ENCODE measurements around the gene CDC23.
"Not testable (repeated sequence)": the region's sequence is repeated elsewhere in the genome, so short reads cannot be mapped to it uniquely, and the experiment has no call there.

Gene CDC23

DNA sequence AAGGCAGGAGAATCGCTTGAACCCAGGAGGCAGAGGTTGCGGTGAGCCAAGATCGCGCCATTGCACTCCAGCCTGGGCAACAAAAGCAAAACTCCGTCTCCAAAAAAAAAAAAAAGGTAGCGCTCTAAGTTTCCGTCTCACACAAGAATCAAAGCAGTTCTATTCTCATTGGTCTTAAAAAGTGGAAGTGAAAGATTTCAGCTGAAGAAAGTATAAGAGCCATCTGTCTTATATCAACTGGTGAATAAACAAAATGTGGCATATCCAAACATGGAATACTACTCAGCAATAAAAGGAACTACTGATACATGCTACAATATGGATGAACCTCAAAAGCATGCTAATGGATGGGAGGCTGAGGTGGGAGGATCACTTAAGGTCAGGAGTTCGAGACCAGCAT lies 19.3 kb downstream of the CDC23 start:
- WGBS, 2 donors (ENCODE audit: extremely low coverage in 2 of 2, insufficient read length in 2 of 2, insufficient replicate concordance in 1 of 2) = no CpG with 5 or more reads among the region's 8 CpGs
- not testable (repeated sequence) for H3K18ac ChIP-seq (ENCODE audit: low read length); H3K4me2 ChIP-seq (ENCODE audit: insufficient read depth, low read length, poor library complexity, severe bottlenecking); H3K9ac ChIP-seq (ENCODE audit: low read depth, low read length, poor library complexity); H4K8ac ChIP-seq (ENCODE audit: low read depth, low read length); H2AK5ac ChIP-seq (ENCODE audit: low read depth, low read length); H3K4me3 ChIP-seq (ENCODE audit: low read length in 2 of 2); H2BK5ac ChIP-seq (ENCODE audit: low read length); H2BK12ac ChIP-seq (ENCODE audit: low read length); H3K4ac ChIP-seq (ENCODE audit: low read length); H4K91ac ChIP-seq (ENCODE audit: low read depth, low read length, poor library complexity); DNase-seq (ENCODE audit: low spot score); H3K27ac ChIP-seq (replicated peaks; ENCODE audit: low read length); H3K27me3 ChIP-seq (ENCODE audit: control insufficient read depth in 3 of 3, insufficient read depth in 3 of 3, low read depth in 1 of 3, low read length in 3 of 3); H3K23ac ChIP-seq (ENCODE audit: low read depth, low read length, poor library complexity); H2BK15ac ChIP-seq (ENCODE audit: low read length); H3K4me1 ChIP-seq (ENCODE audit: control insufficient read depth in 2 of 2, insufficient read depth in 1 of 2, low read depth in 1 of 2, low read length in 2 of 2); H2AFZ ChIP-seq (ENCODE audit: low read length); H3K9me3 ChIP-seq (replicated peaks in 1 of 2; ENCODE audit: control insufficient read depth in 2 of 2, insufficient read depth in 1 of 2, low read depth in 1 of 2, low read length in 2 of 2); H3K79me1 ChIP-seq (ENCODE audit: low read depth, low read length); H3K14ac ChIP-seq (ENCODE audit: low read length); H2BK120ac ChIP-seq (ENCODE audit: low read depth, low read length)
- H3K36me3 ChIP-seq (replicated peaks in 1 of 2; ENCODE audit: control insufficient read depth in 2 of 2, insufficient read depth in 2 of 2, low read length in 2 of 2) = peaks cover 25 to 88% of the 10 kb centered on the region in 2 donors

DNA sequence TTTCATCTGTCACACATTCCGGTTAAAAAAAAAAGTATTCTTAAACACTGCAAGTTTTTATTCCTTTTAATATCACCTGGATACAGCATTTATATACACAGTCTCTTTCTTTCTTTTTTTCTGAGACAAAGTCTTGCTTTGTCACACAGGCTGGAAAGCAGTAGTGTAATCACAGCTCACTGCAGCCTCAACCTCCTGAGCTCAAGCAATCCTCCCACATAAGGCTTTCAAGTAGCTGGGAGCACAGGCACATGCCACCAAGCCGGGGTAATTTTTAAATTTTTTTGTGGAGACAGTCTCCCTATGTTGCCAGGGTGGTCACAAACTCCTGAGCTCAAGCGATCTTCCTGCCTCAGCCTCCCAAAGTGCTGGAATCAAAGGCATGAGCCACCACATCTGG lies 20.3 kb downstream of the CDC23 start:
- no peak overlapping the region for H3K27ac ChIP-seq (replicated peaks; ENCODE audit: low read length)
- no peak overlapping the region for H3K14ac ChIP-seq (ENCODE audit: low read length)
- no peak overlapping the region for H3K4me2 ChIP-seq (ENCODE audit: insufficient read depth, low read length, poor library complexity, severe bottlenecking)
- no peak overlapping the region for H2BK12ac ChIP-seq (ENCODE audit: low read length)
- no peak overlapping the region for H3K9ac ChIP-seq (ENCODE audit: low read depth, low read length, poor library complexity)
- no peaks in the 10 kb centered on the region for H3K9me3 ChIP-seq (replicated peaks in 1 of 2; ENCODE audit: control insufficient read depth in 2 of 2, insufficient read depth in 1 of 2, low read depth in 1 of 2, low read length in 2 of 2)
- H3K4ac ChIP-seq (ENCODE audit: low read length) = no peak overlapping the region
- H3K4me1 ChIP-seq (ENCODE audit: control insufficient read depth in 2 of 2, insufficient read depth in 1 of 2, low read depth in 1 of 2, low read length in 2 of 2) = no peaks in the 10 kb centered on the region
- H3K23ac ChIP-seq (ENCODE audit: low read depth, low read length, poor library complexity) = no peak overlapping the region
- no peaks in the 10 kb centered on the region for H3K79me1 ChIP-seq (ENCODE audit: low read depth, low read length)
- no peak overlapping the region for H4K8ac ChIP-seq (ENCODE audit: low read depth, low read length)
- no peak overlapping the region for H2AK5ac ChIP-seq (ENCODE audit: low read depth, low read length)
- H3K36me3 ChIP-seq (replicated peaks in 1 of 2; ENCODE audit: control insufficient read depth in 2 of 2, insufficient read depth in 2 of 2, low read length in 2 of 2) = peaks cover 28 to 88% of the 10 kb centered on the region in 2 donors
- no peaks in the 10 kb centered on the region for H3K27me3 ChIP-seq (ENCODE audit: control insufficient read depth in 3 of 3, insufficient read depth in 3 of 3, low read depth in 1 of 3, low read length in 3 of 3)
- no CpG with 5 or more reads among the region's 3 CpGs for WGBS, 2 donors (ENCODE audit: extremely low coverage in 2 of 2, insufficient read length in 2 of 2, insufficient replicate concordance in 1 of 2)
- H2AFZ ChIP-seq (ENCODE audit: low read length) = no peak overlapping the region
- no peak overlapping the region for H2BK5ac ChIP-seq (ENCODE audit: low read length)
- no peak overlapping the region for H2BK120ac ChIP-seq (ENCODE audit: low read depth, low read length)
- no peak for DNase-seq (ENCODE audit: low spot score)
- no peak overlapping the region for H4K91ac ChIP-seq (ENCODE audit: low read depth, low read length, poor library complexity)
- H3K4me3 ChIP-seq (ENCODE audit: low read length in 2 of 2) = no peak overlapping the region
- no peak overlapping the region for H3K18ac ChIP-seq (ENCODE audit: low read length)
- no peak overlapping the region for H2BK15ac ChIP-seq (ENCODE audit: low read length)

DNA sequence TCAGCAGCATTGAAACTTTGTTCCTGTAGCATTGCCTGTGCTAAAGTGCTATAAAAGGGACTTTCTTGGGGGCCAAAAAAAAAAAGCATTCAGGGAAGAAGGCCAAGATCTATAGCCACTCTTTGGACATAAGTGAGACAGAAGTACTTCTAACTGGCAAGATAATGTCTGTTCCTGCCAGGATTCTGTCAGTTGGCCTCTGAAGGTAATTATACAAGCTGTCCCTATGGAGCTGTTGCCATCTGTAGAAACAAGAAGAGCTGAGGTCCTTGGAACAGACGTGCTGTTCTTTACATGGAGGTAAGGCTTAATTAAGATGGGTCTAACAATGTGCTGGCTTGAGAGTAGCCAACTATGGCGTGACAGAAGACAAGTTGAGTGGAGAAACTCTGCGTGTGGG lies 24.5 kb downstream of the CDC23 start:
- no CpG with 5 or more reads among the region's 3 CpGs for WGBS, 2 donors (ENCODE audit: extremely low coverage in 2 of 2, insufficient read length in 2 of 2, insufficient replicate concordance in 1 of 2)
- H3K36me3 ChIP-seq (replicated peaks in 1 of 2; ENCODE audit: control insufficient read depth in 2 of 2, insufficient read depth in 2 of 2, low read length in 2 of 2) = peaks cover 51 to 97% of the 10 kb centered on the region in 2 donors

DNA sequence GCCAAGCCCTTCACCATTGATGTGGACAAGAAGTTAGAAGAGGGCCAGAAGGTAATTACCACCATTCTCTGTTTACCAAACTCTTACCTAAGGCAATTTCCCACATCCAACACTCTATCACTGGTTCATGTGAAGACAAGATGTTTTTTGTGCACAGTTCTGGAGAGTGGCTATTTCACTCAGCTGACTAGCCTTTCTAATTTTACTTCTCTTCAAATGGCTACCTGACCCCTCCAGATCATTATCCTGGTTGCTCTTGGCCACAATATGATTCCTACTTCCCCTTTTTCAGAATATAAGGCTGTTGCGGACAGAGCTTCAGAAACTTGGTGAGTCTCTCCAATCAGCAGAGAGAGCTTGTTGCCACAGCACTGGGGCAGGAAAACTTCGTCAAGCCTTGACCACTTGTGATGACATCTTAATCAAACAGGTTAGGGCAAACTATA lies 27.1 kb downstream of the CDC23 start:
- Histone ChIP-seq H3K36me3 (replicated peaks in 1 of 2; ENCODE audit: control insufficient read depth in 2 of 2, insufficient read depth in 2 of 2, low read length in 2 of 2) (peaks cover 63 to 99% of the 10 kb centered on the region in 2 donors), H3K4me3 (ENCODE audit: low read length in 2 of 2) (no peak overlapping the region), H3K27ac (replicated peaks; ENCODE audit: low read length) (no peak overlapping the region), H3K4me1 (ENCODE audit: control insufficient read depth in 2 of 2, insufficient read depth in 1 of 2, low read depth in 1 of 2, low read length in 2 of 2) (no peaks in the 10 kb centered on the region), H3K9ac (ENCODE audit: low read depth, low read length, poor library complexity) (no peak overlapping the region), H3K4ac (ENCODE audit: low read length) (no peak overlapping the region), H3K79me1 (ENCODE audit: low read depth, low read length) (no peaks in the 10 kb centered on the region), H3K4me2 (ENCODE audit: insufficient read depth, low read length, poor library complexity, severe bottlenecking) (no peak overlapping the region), H2AFZ (ENCODE audit: low read length) (no peak overlapping the region), H2BK15ac (ENCODE audit: low read length) (no peak overlapping the region), H3K9me3 (replicated peaks in 1 of 2; ENCODE audit: control insufficient read depth in 2 of 2, insufficient read depth in 1 of 2, low read depth in 1 of 2, low read length in 2 of 2) (no peaks in the 10 kb centered on the region), H3K27me3 (ENCODE audit: control insufficient read depth in 3 of 3, insufficient read depth in 3 of 3, low read depth in 1 of 3, low read length in 3 of 3) (no peaks in the 10 kb centered on the region), H2AK5ac (ENCODE audit: low read depth, low read length) (no peak overlapping the region), H3K23ac (ENCODE audit: low read depth, low read length, poor library complexity) (no peak overlapping the region), H3K18ac (ENCODE audit: low read length) (no peak overlapping the region), H4K8ac (ENCODE audit: low read depth, low read length) (no peak overlapping the region), H2BK120ac (ENCODE audit: low read depth, low read length) (no peak overlapping the region), H4K91ac (ENCODE audit: low read depth, low read length, poor library complexity) (no peak overlapping the region), H3K14ac (ENCODE audit: low read length) (no peak overlapping the region), H2BK5ac (ENCODE audit: low read length) (no peak overlapping the region), H2BK12ac (ENCODE audit: low read length) (no peak overlapping the region)
- DNase-seq (ENCODE audit: low spot score) = no peak
- no CpG with 5 or more reads among the region's 2 CpGs for WGBS, 2 donors (ENCODE audit: extremely low coverage in 2 of 2, insufficient read length in 2 of 2, insufficient replicate concordance in 1 of 2)

More for the DNA sequence above, 24.5 kb downstream of the CDC23 start:
- Histone ChIP-seq H2BK12ac (ENCODE audit: low read length) (no peak overlapping the region), H4K8ac (ENCODE audit: low read depth, low read length) (no peak overlapping the region), H2BK5ac (ENCODE audit: low read length) (no peak overlapping the region), H3K27ac (replicated peaks; ENCODE audit: low read length) (no peak overlapping the region), H2AFZ (ENCODE audit: low read length) (no peak overlapping the region), H3K14ac (ENCODE audit: low read length) (no peak overlapping the region), H3K27me3 (ENCODE audit: control insufficient read depth in 3 of 3, insufficient read depth in 3 of 3, low read depth in 1 of 3, low read length in 3 of 3) (no peaks in the 10 kb centered on the region), H3K4ac (ENCODE audit: low read length) (no peak overlapping the region), H2BK120ac (ENCODE audit: low read depth, low read length) (no peak overlapping the region), H3K4me1 (ENCODE audit: control insufficient read depth in 2 of 2, insufficient read depth in 1 of 2, low read depth in 1 of 2, low read length in 2 of 2) (no peaks in the 10 kb centered on the region), H3K4me2 (ENCODE audit: insufficient read depth, low read length, poor library complexity, severe bottlenecking) (no peak overlapping the region), H2BK15ac (ENCODE audit: low read length) (no peak overlapping the region), H3K9ac (ENCODE audit: low read depth, low read length, poor library complexity) (no peak overlapping the region), H3K79me1 (ENCODE audit: low read depth, low read length) (no peaks in the 10 kb centered on the region), H3K4me3 (ENCODE audit: low read length in 2 of 2) (no peak overlapping the region), H3K18ac (ENCODE audit: low read length) (no peak overlapping the region), H3K23ac (ENCODE audit: low read depth, low read length, poor library complexity) (no peak overlapping the region), H4K91ac (ENCODE audit: low read depth, low read length, poor library complexity) (no peak overlapping the region), H2AK5ac (ENCODE audit: low read depth, low read length) (no peak overlapping the region), H3K9me3 (replicated peaks in 1 of 2; ENCODE audit: control insufficient read depth in 2 of 2, insufficient read depth in 1 of 2, low read depth in 1 of 2, low read length in 2 of 2) (no peaks in the 10 kb centered on the region)
- no peak for DNase-seq (ENCODE audit: low spot score)
